Gastroesophageal sphincter (tissue), 3 donors: Measurements from ENCODE around the gene CDH22.

Experiments used
- POLR2AphosphoS5 ChIP-seq: sonication (generic); formaldehyde crosslinking; IDR thresholded peaks from one replicate; pipeline ENCODE4 v1.6.1; 2017; ENCODE audit warnings: antibody characterized with exemption
- TF ChIP-seq, protein P1 (sequence below), 4 experiments: fragments of 200-600 bp in 2 of 4; fragments of 450-650 bp in 2 of 4; sonication (generic) in 1 of 4; IDR thresholded peaks; one replicate each; pipeline ENCODE4 v1.5.1; 2017 to 2019; ENCODE audit warnings: antibody characterized with exemption in 4 of 4, mild to moderate bottlenecking in 2 of 4, moderate library complexity in 2 of 4

DNA sequence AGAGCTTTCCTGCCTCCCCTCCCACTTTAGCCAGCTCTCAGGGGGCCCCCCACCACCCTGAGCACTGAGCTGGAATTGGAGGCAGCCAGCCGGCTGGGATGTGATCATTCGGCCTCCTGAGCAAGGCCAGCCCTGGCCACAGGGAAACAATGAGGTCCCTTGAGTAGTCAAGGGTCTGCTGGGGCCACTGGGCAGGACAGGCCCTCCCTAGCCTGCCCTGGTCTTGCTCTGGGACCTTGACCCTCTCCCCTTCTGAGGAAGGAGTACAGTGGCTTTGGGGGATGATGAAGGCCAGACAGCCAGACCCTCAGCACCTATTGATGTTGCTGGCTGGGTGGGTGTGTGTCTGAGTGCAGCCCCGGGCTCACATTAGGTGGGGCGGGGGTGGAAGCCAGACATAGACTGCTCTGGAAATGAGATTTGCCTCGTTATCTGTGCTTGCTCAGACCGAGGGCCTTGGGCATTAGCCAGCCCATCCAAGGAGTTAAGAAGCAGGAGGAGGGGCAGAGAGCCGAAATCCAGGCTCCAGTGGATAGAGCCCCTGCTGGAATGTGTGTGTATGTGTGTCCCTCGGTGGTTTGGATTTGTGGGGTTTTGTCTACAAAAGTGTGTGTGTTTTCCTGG is 168.9 kb downstream of the CDH22 start:
- TF ChIP-seq, protein P1, sequence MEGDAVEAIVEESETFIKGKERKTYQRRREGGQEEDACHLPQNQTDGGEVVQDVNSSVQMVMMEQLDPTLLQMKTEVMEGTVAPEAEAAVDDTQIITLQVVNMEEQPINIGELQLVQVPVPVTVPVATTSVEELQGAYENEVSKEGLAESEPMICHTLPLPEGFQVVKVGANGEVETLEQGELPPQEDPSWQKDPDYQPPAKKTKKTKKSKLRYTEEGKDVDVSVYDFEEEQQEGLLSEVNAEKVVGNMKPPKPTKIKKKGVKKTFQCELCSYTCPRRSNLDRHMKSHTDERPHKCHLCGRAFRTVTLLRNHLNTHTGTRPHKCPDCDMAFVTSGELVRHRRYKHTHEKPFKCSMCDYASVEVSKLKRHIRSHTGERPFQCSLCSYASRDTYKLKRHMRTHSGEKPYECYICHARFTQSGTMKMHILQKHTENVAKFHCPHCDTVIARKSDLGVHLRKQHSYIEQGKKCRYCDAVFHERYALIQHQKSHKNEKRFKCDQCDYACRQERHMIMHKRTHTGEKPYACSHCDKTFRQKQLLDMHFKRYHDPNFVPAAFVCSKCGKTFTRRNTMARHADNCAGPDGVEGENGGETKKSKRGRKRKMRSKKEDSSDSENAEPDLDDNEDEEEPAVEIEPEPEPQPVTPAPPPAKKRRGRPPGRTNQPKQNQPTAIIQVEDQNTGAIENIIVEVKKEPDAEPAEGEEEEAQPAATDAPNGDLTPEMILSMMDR (IDR thresholded peaks at IDR 0.05): no peak
- no peak for TF ChIP-seq POLR2AphosphoS5
